Left forelimb (tissue), 1 donor: ENCODE data around the gene CCDC34.

Source experiments
- DNase-seq: peaks from one replicate; pipeline ENCODE4 v3.0.0-alpha.2; 2018; ENCODE audit warnings: low spot score

Gene CCDC34

GRCh38 chr11:27392278-27393114, 29.5 kb upstream of the CCDC34 start:
- no peak for DNase-seq

GRCh38 chr11:27391331-27392015, 28.5 kb upstream of the CCDC34 start:
- DNase-seq, result no peak

- no peak for DNase-seq
Measured at GRCh38 chr11:27390318-27391295, 27.6 kb upstream of the CCDC34 start.

- no peak for DNase-seq
Measured at GRCh38 chr11:27388869-27389268, 25.9 kb upstream of the CCDC34 start.

GRCh38 chr11:27388001-27388400, 25.0 kb upstream of the CCDC34 start:
- DNase-seq, result no peak

DNA sequence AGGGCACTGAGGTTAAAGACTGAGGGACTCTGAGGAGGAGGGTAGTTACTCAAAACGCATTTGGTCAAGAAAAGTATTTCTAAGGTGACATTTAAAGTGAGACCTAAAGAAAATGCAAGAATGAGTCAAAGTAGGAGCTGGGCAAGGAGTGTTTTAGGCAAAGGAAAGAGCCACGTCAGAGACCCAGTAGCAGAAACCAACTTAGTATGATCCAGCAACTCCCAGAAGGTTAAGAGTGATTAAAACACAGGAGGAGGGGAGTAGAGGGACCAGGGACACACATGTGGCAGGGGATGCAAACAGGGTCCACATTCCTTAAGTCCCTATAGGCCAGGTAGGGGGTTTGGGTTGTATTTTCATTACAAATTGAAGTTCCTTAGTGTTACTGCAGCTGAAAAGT, 24.3 kb upstream of the CCDC34 start:
- DNase-seq, result no peak

- no peak for DNase-seq
Measured at GRCh38 chr11:27386181-27386845, 23.3 kb upstream of the CCDC34 start.

- no peak for DNase-seq
Measured at GRCh38 chr11:27385245-27385644, 22.2 kb upstream of the CCDC34 start.

DNA sequence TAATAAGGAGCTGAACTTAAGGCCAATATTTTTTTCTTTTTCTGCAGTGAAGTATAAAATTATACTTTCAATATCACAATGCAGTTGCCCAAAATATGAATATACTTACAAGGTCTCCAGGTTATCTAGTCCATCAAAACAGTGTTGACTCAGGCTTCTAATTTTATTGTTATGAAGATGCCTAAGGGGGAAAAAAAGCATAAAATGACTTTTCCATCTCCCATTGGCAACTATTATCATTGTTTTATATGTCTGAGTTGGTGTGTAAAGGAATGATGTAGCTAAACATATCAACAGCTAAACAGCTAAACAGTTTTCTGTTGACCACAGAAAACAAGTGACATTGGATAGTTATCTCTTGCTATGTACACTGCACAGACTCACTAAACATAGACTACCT, 21.2 kb upstream of the CCDC34 start:
- DNase-seq, result no peak

GRCh38 chr11:27383645-27384044, 20.6 kb upstream of the CCDC34 start:
- no peak for DNase-seq

- DNase-seq, result no peak
Measured at GRCh38 chr11:27381238-27381666, 18.2 kb upstream of the CCDC34 start.

GRCh38 chr11:27380771-27381170, 17.8 kb upstream of the CCDC34 start:
- no peak for DNase-seq

GRCh38 chr11:27379449-27379848, 16.4 kb upstream of the CCDC34 start:
- no peak for DNase-seq

GRCh38 chr11:27375370-27375769, 12.4 kb upstream of the CCDC34 start:
- DNase-seq, result no peak

DNA sequence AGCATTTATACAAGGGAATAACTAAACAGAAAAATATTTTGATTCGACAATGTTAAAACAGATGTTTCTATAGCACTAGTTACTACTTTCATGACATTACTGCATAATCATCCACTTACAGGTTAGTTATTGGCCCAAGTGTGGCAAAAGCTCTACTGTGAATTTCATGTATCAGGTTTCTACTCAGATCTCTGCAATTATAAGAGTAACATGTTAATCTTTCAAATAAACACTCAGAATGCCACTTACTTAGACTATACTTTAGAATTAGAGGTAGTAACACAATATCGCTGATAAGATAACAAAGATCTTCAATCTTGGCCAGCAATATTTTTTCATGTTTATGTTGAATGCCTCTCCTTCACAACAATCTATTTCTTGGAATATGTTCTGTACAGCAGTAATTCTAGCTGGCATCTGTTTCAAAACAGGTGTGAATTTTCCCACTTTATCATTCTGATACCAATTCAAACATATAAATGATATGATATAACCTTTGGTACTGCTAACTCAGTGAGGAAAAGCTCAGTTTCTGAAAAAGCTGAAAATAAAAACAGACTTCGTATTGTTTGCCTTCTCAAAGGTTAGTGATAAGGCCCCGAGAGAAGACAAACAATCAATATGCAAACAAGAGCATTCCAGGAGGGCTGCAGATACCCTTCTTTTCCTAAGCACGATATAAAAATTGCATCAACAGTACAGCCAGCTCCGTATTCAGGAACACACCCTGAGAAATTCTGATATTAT, 11.0 kb upstream of the CCDC34 start:
- DNase-seq, result no peak

- DNase-seq, result no peak
Measured at GRCh38 chr11:27373392-27373791, 10.4 kb upstream of the CCDC34 start.

DNA sequence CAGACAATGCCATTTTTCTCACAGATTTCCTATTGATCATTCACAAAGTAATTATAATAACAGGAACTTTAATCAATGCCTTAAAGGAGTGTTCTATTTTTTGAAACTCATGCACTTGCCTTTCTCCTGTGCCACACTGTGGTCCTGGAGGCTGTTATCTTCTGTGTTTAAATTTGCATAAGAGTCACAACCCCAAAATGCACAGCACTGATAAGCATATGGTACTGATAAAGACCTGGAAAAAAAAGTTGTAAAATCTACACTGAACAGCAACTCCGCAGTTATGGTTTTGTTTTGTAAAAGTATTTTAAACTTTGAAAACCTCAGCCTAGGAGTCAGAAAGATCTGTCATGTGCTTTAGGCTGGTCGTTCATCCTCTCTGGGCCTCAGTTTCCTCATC, 9.1 kb upstream of the CCDC34 start:
- no peak for DNase-seq

DNA sequence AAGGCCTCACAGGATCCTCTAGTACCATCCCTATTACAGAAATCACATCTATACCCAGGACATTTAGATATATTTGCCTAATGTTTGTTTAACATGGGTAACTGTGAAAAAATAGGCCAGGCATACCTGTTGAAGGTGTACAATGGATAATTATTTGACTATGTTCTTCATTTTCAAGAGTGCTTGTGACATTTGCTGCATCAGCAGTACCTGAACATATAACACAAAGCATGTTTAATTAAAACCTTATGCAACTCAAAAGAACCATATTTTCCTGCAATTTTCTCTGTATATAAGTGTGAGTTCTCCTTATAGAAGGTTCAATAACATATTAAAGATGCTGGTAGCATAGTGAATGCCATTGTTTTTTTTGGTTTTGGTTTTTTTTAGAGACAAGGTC, 8.5 kb upstream of the CCDC34 start:
- DNase-seq, result no peak

- DNase-seq, result no peak
Measured at GRCh38 chr11:27370374-27370773, 7.4 kb upstream of the CCDC34 start.

GRCh38 chr11:27367881-27368280, 4.9 kb upstream of the CCDC34 start:
- DNase-seq, result no peak

DNA sequence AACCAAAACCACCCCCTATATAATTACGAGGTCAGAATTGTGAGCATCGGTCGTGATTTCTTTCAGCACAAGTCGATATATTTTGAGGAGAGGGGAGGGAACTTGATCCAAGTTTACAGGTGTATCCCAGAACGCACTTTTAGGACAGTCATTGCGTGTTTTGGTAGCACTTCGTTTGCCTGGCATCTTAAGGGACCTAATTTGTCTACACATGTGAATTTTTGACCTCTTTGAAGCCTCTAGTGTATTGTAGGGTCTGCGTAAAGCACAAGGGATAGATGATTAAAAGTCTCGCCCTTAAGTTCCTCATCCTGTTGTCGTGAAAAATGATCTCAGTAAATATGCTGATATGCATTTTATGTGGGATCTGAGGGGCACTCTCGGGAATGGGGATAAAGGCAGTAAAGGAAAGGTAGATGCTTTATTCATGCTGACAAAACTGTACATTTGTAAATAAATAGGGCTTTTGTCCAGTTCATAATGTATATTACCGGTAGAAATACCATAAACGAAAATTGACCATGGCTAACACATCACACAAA, 632 bp upstream of the CCDC34 start:
- DNase-seq, result no peak
